ENCODE results near the gene HCK.

HCK gene

DNA sequence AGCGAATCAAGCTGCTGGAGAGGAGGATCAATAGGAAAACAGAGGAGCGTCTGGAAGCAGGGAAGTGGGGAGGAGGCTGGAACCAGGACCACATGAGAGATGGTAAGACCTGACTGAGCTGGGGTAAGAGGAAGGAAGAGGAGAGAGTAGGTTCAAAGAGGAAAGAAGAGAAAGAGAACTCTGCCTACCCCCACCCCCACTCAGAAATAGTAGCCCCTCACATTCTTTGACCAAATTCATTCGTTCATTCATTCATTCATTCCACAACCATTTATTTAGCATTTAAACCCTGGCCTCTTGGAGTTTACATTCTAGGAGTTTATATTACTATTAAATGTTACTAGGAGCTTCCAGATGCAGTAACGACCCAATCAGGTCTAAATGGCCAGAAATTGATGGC, 15.8 kb upstream of the HCK start:
- H3K4me2 ChIP-seq (ENCODE audit: low read depth, low read length, poor library complexity, severe bottlenecking), result peak overlapping the region; percentile 81
- peak overlapping the region; percentile 44 for H2AFZ ChIP-seq (ENCODE audit: low read depth, low read length, severe bottlenecking)
- H3K36me3 ChIP-seq (ENCODE audit: low read length), result no peaks in the 10 kb centered on the region
- no peaks in the 10 kb centered on the region for H3K79me2 ChIP-seq (ENCODE audit: insufficient read depth, low read length)
- peak overlapping the region; percentile 99 for H3K27ac ChIP-seq (ENCODE audit: low read depth, low read length)
- no peaks in the 10 kb centered on the region for H4K20me1 ChIP-seq (ENCODE audit: low read depth, low read length)
- no peaks in the 10 kb centered on the region for H3K27me3 ChIP-seq (ENCODE audit: low read length)
- peak overlapping the region; percentile 63 for H3K9ac ChIP-seq (ENCODE audit: low read length)
- no peak for TF ChIP-seq EZH2phosphoT487 (conservative IDR thresholded peaks at IDR 0.05; ENCODE audit: low read length)
- no peak for TF ChIP-seq CTCF (IDR thresholded peaks at IDR 0.05; ENCODE audit: insufficient read depth, low read length, poor library complexity, severe bottlenecking)
- no peaks in the 10 kb centered on the region for H3K9me3 ChIP-seq (ENCODE audit: insufficient read depth, low read length)
- no peaks in the 10 kb centered on the region for H3K9me2 ChIP-seq (replicated peaks; ENCODE audit: insufficient read depth, low read length)
- peak overlapping the region; percentile 26 for H3K4me3 ChIP-seq (ENCODE audit: insufficient read depth, low read length, poor library complexity, severe bottlenecking)
- peaks cover 72% of the 10 kb centered on the region for H3F3A ChIP-seq (ENCODE audit: insufficient read depth)

- peak overlapping the region; percentile 99 for H3K27ac ChIP-seq (ENCODE audit: low read depth, low read length)
Observed at GRCh38 chr20:32036716-32037485, 15.1 kb upstream of the HCK start.

DNA sequence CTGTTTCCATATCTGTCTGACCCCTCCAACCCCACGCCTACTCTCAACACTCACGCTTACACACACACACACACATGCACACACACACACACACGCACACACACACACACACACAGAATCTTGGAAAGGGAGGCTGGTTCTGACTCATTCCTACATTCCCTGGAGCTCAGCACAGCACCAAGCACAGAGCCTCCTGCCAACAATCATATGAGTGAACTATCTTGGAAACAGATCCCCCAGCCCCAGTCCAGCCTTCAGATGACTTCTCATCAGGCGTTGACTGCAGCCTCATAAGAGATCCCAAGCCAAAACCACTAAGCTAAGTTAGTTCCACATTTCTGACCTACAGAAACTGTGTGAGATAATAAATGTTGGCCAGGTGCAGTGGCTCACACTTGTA, 14.1 kb upstream of the HCK start:
- Histone ChIP-seq H3K27me3 (ENCODE audit: low read length) (no peaks in the 10 kb centered on the region), H3K9ac (ENCODE audit: low read length) (peak overlapping the region; percentile 63), H3K79me2 (ENCODE audit: insufficient read depth, low read length) (no peaks in the 10 kb centered on the region), H3K36me3 (ENCODE audit: low read length) (no peaks in the 10 kb centered on the region), H3F3A (ENCODE audit: insufficient read depth) (peaks cover 82% of the 10 kb centered on the region), H3K9me3 (ENCODE audit: insufficient read depth, low read length) (no peaks in the 10 kb centered on the region), H3K4me2 (ENCODE audit: low read depth, low read length, poor library complexity, severe bottlenecking) (peak overlapping the region; percentile 81), H3K9me2 (replicated peaks; ENCODE audit: insufficient read depth, low read length) (no peaks in the 10 kb centered on the region), H2AFZ (ENCODE audit: low read depth, low read length, severe bottlenecking) (no peak overlapping the region), H4K20me1 (ENCODE audit: low read depth, low read length) (no peaks in the 10 kb centered on the region), H3K4me3 (ENCODE audit: insufficient read depth, low read length, poor library complexity, severe bottlenecking) (peak overlapping the region; percentile 30), H3K27ac (ENCODE audit: low read depth, low read length) (peak overlapping the region; percentile 99)
- no peak for TF ChIP-seq EZH2phosphoT487 (conservative IDR thresholded peaks at IDR 0.05; ENCODE audit: low read length)
- no peak for TF ChIP-seq CTCF (IDR thresholded peaks at IDR 0.05; ENCODE audit: insufficient read depth, low read length, poor library complexity, severe bottlenecking)

More at GRCh38 chr20:32036716-32037485, 15.1 kb upstream of the HCK start:
- H3K9me3 ChIP-seq (ENCODE audit: insufficient read depth, low read length), result no peaks in the 10 kb centered on the region
- H3K9ac ChIP-seq (ENCODE audit: low read length), result peak overlapping the region; percentile 63
- H3K27me3 ChIP-seq (ENCODE audit: low read length), result no peaks in the 10 kb centered on the region
- peak overlapping the region; percentile 81 for H3K4me2 ChIP-seq (ENCODE audit: low read depth, low read length, poor library complexity, severe bottlenecking)
- H3K9me2 ChIP-seq (replicated peaks; ENCODE audit: insufficient read depth, low read length), result no peaks in the 10 kb centered on the region
- peak overlapping the region; percentile 30 for H3K4me3 ChIP-seq (ENCODE audit: insufficient read depth, low read length, poor library complexity, severe bottlenecking)
- H3F3A ChIP-seq (ENCODE audit: insufficient read depth), result peaks cover 78% of the 10 kb centered on the region
- TF ChIP-seq CTCF (IDR thresholded peaks at IDR 0.05; ENCODE audit: insufficient read depth, low read length, poor library complexity, severe bottlenecking) (no peak), EZH2phosphoT487 (conservative IDR thresholded peaks at IDR 0.05; ENCODE audit: low read length) (no peak)
- H3K36me3 ChIP-seq (ENCODE audit: low read length), result no peaks in the 10 kb centered on the region
- H4K20me1 ChIP-seq (ENCODE audit: low read depth, low read length), result no peaks in the 10 kb centered on the region
- peak overlapping the region; percentile 1 for H2AFZ ChIP-seq (ENCODE audit: low read depth, low read length, severe bottlenecking)
- no peaks in the 10 kb centered on the region for H3K79me2 ChIP-seq (ENCODE audit: insufficient read depth, low read length)
